Activated naive CD8-positive, alpha-beta T cell treated with anti-CD3 and anti-CD28 coated beads, Interleukin-2, amount 50 U/mL, for 24 hours (primary cell): Measurements from ENCODE around the gene DDAH1.

Source experiments
- ATAC-seq: fragments of 150-1000 bp; cut with Tn5 transposase; one replicate; pipeline ENCODE4 v1.10.0; 2021
- DNase-seq: peaks from one replicate; pipeline ENCODE4 v3.0.0; 2021
- H3K27ac Mint-ChIP-seq: one replicate; pipeline ENCODE4 v1.8.0; 2021; ENCODE audit warnings: mild to moderate bottlenecking, mixed read lengths
- H3K27me3 Mint-ChIP-seq: one replicate; pipeline ENCODE4 v1.8.0; 2021; ENCODE audit warnings: mixed read lengths
- H3K36me3 Mint-ChIP-seq: one replicate; pipeline ENCODE4 v1.8.0; 2021; ENCODE audit warnings: low read depth, mixed read lengths
- H3K4me1 Mint-ChIP-seq: one replicate; pipeline ENCODE4 v1.8.0; 2021; ENCODE audit warnings: mixed read lengths
- H3K4me3 Mint-ChIP-seq: one replicate; pipeline ENCODE4 v1.8.0; 2021; ENCODE audit warnings: mild to moderate bottlenecking, moderate library complexity, mixed read lengths
- H3K9me3 Mint-ChIP-seq: one replicate; pipeline ENCODE4 v1.8.0; 2021; ENCODE audit warnings: mixed read lengths

The DDAH1 gene

DNA sequence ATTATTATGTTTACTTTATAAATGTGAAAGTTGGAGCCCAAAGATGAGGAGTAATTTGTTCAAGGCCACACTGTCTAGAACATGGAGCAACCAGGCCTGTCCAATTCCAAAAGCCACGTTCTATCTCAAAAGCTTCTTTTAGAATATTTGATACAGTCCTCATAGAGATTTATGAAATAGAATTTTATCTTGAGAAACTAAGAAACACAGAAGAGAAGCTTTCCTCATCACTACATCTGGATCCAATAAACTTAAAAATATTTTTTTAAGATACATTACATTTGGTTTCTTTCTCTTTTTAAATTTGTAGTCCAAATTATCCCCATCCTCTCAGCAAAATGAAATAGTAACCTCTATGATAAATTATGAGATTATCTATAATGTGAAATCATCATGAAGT is 58.9 kb downstream of the DDAH1 start:
- H3K27ac Mint-ChIP-seq, result no peak overlapping the region
- no peaks in the 10 kb centered on the region for H3K27me3 Mint-ChIP-seq
- ATAC-seq, result no peak
- DNase-seq, result no peak
- H3K9me3 Mint-ChIP-seq, result no peaks in the 10 kb centered on the region
- H3K4me3 Mint-ChIP-seq, result no peak overlapping the region
- no peaks in the 10 kb centered on the region for H3K4me1 Mint-ChIP-seq
- no peaks in the 10 kb centered on the region for H3K36me3 Mint-ChIP-seq

GRCh38 chr1:85404408-85404807 is 60.6 kb downstream of the DDAH1 start:
- no peaks in the 10 kb centered on the region for H3K4me1 Mint-ChIP-seq
- no peak overlapping the region for H3K4me3 Mint-ChIP-seq
- H3K27ac Mint-ChIP-seq, result no peak overlapping the region
- ATAC-seq (no peak), DNase-seq (no peak)
- H3K27me3 Mint-ChIP-seq, result no peaks in the 10 kb centered on the region
- no peaks in the 10 kb centered on the region for H3K9me3 Mint-ChIP-seq
- no peaks in the 10 kb centered on the region for H3K36me3 Mint-ChIP-seq

GRCh38 chr1:85398391-85399064 is 66.4 kb downstream of the DDAH1 start:
- no peaks in the 10 kb centered on the region for H3K9me3 Mint-ChIP-seq
- no peak overlapping the region for H3K4me3 Mint-ChIP-seq
- no peak for ATAC-seq
- no peaks in the 10 kb centered on the region for H3K4me1 Mint-ChIP-seq
- no peak for DNase-seq
- H3K27ac Mint-ChIP-seq, result no peak overlapping the region
- no peaks in the 10 kb centered on the region for H3K27me3 Mint-ChIP-seq
- H3K36me3 Mint-ChIP-seq, result no peaks in the 10 kb centered on the region

DNA sequence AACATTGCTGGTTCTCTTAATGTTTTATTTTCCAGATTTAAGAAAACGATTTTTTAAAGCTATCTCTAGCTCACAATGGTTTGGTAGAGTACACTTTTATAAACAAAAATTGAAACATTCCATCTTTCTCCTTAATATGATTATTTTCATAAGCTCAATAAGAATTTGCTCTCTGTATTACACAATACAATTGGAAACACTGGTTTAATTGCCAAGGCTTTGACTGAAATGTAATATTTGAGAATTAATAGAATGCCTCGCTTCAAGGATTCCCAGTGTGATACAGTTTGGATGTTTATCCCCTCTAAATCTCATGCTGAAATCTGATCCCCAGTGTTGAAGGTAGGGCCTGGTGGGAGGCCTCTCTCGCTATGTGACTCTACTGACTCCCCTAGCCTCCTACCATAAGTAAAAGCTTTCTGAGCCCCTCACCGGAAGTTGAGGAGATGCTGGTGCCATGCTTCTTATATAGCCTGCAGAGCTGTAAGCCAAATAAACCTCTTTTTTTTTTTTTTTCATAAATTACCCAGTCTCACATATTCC is 67.4 kb downstream of the DDAH1 start:
- Mint-ChIP-seq H3K4me3 (no peak overlapping the region), H3K27me3 (no peaks in the 10 kb centered on the region), H3K4me1 (no peaks in the 10 kb centered on the region), H3K9me3 (no peaks in the 10 kb centered on the region), H3K27ac (no peak overlapping the region), H3K36me3 (no peaks in the 10 kb centered on the region)
- DNase-seq (no peak), ATAC-seq (no peak)

DNA sequence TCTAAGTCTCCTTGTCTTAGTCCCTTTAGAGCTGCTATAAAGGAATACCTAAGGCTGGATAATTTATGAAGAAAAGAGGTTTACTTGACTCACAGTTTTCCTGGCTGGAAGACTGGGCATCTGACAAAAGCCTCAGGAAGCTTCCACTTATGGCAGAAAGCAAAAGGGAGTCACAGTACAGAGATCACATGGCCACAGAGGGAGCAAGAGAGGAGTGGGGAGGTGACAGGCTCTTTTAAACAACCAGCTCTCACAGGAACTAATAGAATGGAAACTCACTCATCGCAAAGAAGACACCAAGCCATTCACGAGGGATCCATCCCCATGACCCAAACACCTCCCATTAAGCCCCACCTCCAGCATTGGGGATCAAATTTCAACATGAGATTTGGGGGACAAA is 68.8 kb downstream of the DDAH1 start:
- H3K27ac Mint-ChIP-seq, result no peak overlapping the region
- H3K9me3 Mint-ChIP-seq, result no peaks in the 10 kb centered on the region
- no peaks in the 10 kb centered on the region for H3K4me1 Mint-ChIP-seq
- ATAC-seq (no peak), DNase-seq (no peak)
- H3K4me3 Mint-ChIP-seq, result no peak overlapping the region
- no peaks in the 10 kb centered on the region for H3K27me3 Mint-ChIP-seq
- H3K36me3 Mint-ChIP-seq, result no peaks in the 10 kb centered on the region

DNA sequence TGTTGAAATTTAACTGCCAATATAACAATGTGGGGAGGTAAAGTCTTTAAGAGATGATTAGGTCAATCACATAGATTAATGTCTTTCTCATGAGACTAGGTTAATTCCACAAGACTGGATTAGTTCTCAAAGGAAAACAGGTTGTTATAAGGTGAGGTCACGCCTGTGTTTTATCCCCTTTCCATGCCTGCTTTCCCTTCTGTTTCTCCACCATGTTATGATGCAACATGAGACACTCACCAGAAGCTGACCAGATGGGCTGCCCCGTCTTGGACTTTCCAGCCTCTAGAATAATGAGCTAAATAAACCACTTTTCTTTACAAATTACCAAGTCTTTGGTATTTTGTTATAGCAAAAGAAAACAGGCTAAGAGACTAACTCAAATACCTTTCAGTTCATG is 70.8 kb downstream of the DDAH1 start:
- H3K27ac Mint-ChIP-seq, result no peak overlapping the region
- no peaks in the 10 kb centered on the region for H3K36me3 Mint-ChIP-seq
- no peak overlapping the region for H3K4me3 Mint-ChIP-seq
- H3K4me1 Mint-ChIP-seq, result no peaks in the 10 kb centered on the region
- no peaks in the 10 kb centered on the region for H3K27me3 Mint-ChIP-seq
- H3K9me3 Mint-ChIP-seq, result no peaks in the 10 kb centered on the region
- no peak for ATAC-seq
- no peak for DNase-seq

DNA sequence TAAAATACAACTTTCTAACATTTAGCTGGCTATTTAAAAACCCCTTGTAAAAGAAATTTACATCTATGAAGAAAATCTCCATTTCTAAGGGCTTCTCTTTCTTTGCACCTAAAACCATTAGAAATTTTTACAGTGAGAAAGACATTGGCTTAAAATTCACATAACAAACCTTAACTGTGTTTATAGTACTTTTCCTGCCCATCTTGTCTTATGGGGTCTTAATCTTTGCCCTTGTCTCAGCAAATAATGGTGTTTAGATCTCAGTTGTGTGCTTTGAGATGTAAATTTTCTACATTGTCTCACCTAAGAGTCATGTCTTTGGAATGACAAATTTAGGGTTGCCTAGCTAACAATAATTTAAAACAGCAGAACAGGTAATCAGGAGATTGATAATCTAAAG is 71.5 kb downstream of the DDAH1 start:
- H3K9me3 Mint-ChIP-seq, result no peaks in the 10 kb centered on the region
- no peaks in the 10 kb centered on the region for H3K27me3 Mint-ChIP-seq
- H3K27ac Mint-ChIP-seq, result no peak overlapping the region
- H3K4me3 Mint-ChIP-seq, result no peak overlapping the region
- H3K36me3 Mint-ChIP-seq, result no peaks in the 10 kb centered on the region
- ATAC-seq (no peak), DNase-seq (no peak)
- no peaks in the 10 kb centered on the region for H3K4me1 Mint-ChIP-seq

DNA sequence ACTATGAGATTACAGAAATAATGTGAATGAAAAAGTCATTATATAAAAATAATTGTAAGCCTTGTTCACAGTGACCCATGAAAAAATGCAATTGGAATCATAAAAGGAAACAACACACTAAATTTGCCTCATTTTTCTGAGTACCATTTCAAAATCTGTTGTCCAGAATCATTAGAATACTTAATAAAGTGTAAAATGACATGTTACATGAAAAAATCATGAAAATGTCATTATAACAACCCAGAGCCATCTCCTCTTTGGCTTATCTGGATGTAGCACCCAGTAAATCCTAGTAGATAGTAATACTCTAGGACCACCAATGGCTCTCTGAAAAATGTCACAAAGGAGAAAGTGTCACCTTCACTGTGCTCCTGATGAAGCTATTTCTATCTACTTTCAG is 76.5 kb downstream of the DDAH1 start:
- H3K27me3 Mint-ChIP-seq, result peaks cover 2% of the 10 kb centered on the region
- no peak for DNase-seq
- no peaks in the 10 kb centered on the region for H3K4me1 Mint-ChIP-seq
- H3K9me3 Mint-ChIP-seq, result no peaks in the 10 kb centered on the region
- no peak overlapping the region for H3K4me3 Mint-ChIP-seq
- no peaks in the 10 kb centered on the region for H3K36me3 Mint-ChIP-seq
- H3K27ac Mint-ChIP-seq, result no peak overlapping the region
- no peak for ATAC-seq

- no peaks in the 10 kb centered on the region for H3K36me3 Mint-ChIP-seq
- DNase-seq (no peak), ATAC-seq (no peak)
- H3K9me3 Mint-ChIP-seq, result no peaks in the 10 kb centered on the region
- peaks cover 2% of the 10 kb centered on the region for H3K27me3 Mint-ChIP-seq
- H3K4me1 Mint-ChIP-seq, result no peaks in the 10 kb centered on the region
- H3K4me3 Mint-ChIP-seq, result no peak overlapping the region
- H3K27ac Mint-ChIP-seq, result no peak overlapping the region
These were observed 77.2 kb downstream of the DDAH1 start for GRCh38 chr1:85387781-85388180.

GRCh38 chr1:85386068-85386722 is 78.8 kb downstream of the DDAH1 start:
- Mint-ChIP-seq H3K4me3 (no peak overlapping the region), H3K4me1 (no peaks in the 10 kb centered on the region), H3K27me3 (peaks cover 3% of the 10 kb centered on the region), H3K27ac (no peak overlapping the region), H3K9me3 (peaks cover 5% of the 10 kb centered on the region), H3K36me3 (no peaks in the 10 kb centered on the region)
- DNase-seq, result no peak
- ATAC-seq, result no peak

- peaks cover 1% of the 10 kb centered on the region for H3K27me3 Mint-ChIP-seq
- no peaks in the 10 kb centered on the region for H3K36me3 Mint-ChIP-seq
- no peak overlapping the region for H3K27ac Mint-ChIP-seq
- no peaks in the 10 kb centered on the region for H3K4me1 Mint-ChIP-seq
- H3K4me3 Mint-ChIP-seq, result no peak overlapping the region
- DNase-seq, result no peak
- H3K9me3 Mint-ChIP-seq, result peaks cover 5% of the 10 kb centered on the region
- no peak for ATAC-seq
These were observed 85.5 kb downstream of the DDAH1 start for GRCh38 chr1:85379203-85380136.

- Mint-ChIP-seq H3K4me3 (no peak overlapping the region), H3K27me3 (peaks cover 5% of the 10 kb centered on the region), H3K27ac (no peak overlapping the region), H3K36me3 (no peaks in the 10 kb centered on the region), H3K9me3 (peaks cover 5% of the 10 kb centered on the region), H3K4me1 (no peaks in the 10 kb centered on the region)
- ATAC-seq (no peak), DNase-seq (no peak)
These were observed 86.4 kb downstream of the DDAH1 start for GRCh38 chr1:85378534-85378933.

DNA sequence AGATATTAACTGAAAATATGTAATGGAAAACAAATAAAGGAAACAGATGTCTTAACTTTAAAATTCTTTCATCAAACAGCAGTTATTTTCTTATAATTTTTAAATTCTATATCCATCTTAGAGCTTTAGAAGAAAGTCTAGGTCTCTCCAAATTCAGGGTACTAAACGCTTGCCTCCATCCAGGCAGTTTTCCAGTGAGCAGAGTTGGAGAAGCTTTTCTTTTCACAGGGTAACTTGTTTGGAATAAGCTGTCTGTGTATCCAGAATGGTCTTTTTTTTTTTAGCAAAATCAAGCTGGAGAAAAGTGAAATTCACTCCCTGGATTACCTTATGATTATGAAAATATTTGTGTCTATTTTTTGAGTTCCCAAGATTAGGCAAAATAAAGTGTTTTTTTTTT is 88.6 kb downstream of the DDAH1 start:
- ATAC-seq (no peak), DNase-seq (no peak)
- no peak overlapping the region for H3K27ac Mint-ChIP-seq

GRCh38 chr1:85375493-85375892 is 89.5 kb downstream of the DDAH1 start:
- H3K36me3 Mint-ChIP-seq, result no peaks in the 10 kb centered on the region
- H3K27me3 Mint-ChIP-seq, result peaks cover 5% of the 10 kb centered on the region
- ATAC-seq, result no peak
- H3K4me3 Mint-ChIP-seq, result no peak overlapping the region
- H3K4me1 Mint-ChIP-seq, result no peaks in the 10 kb centered on the region
- no peak for DNase-seq
- no peak overlapping the region for H3K27ac Mint-ChIP-seq
- H3K9me3 Mint-ChIP-seq, result no peaks in the 10 kb centered on the region

More for the DNA sequence above, 88.6 kb downstream of the DDAH1 start:
- H3K36me3 Mint-ChIP-seq, result no peaks in the 10 kb centered on the region
- peaks cover 5% of the 10 kb centered on the region for H3K27me3 Mint-ChIP-seq
- no peaks in the 10 kb centered on the region for H3K4me1 Mint-ChIP-seq
- no peaks in the 10 kb centered on the region for H3K9me3 Mint-ChIP-seq
- H3K4me3 Mint-ChIP-seq, result no peak overlapping the region

GRCh38 chr1:85374160-85374559 is 90.8 kb downstream of the DDAH1 start:
- Mint-ChIP-seq H3K27ac (no peak overlapping the region), H3K4me3 (no peak overlapping the region), H3K9me3 (no peaks in the 10 kb centered on the region), H3K4me1 (no peaks in the 10 kb centered on the region), H3K36me3 (no peaks in the 10 kb centered on the region), H3K27me3 (peaks cover 5% of the 10 kb centered on the region)
- DNase-seq, result no peak
- no peak for ATAC-seq
